Stimulated activated CD4-positive, alpha-beta T cell treated with anti-CD3 and anti-CD28 coated beads, Interleukin-15, amount 100 ng/mL, for 48 hours (primary cell): ENCODE data around the gene CEP104.

Experiments used
- DNase-seq, 2 donors: peaks; one replicate each; pipeline ENCODE4 v3.0.0-alpha.2; 2020; ENCODE audit warnings: low read depth in 2 of 2

Gene CEP104

GRCh38 chr1:3868464-3869006 is 11.5 kb upstream of the CEP104 start:
- DNase-seq = no peak

GRCh38 chr1:3865606-3866160 is 8.7 kb upstream of the CEP104 start:
- no peak for DNase-seq

- no peak for DNase-seq
These were observed 7.9 kb upstream of the CEP104 start for GRCh38 chr1:3864884-3865283.

- DNase-seq = no peak
These were observed 6.4 kb upstream of the CEP104 start for GRCh38 chr1:3863231-3863935.

- DNase-seq = no peak
These were observed 1.4 kb upstream of the CEP104 start for GRCh38 chr1:3858231-3858981.

- no peak for DNase-seq
These were observed 749 bp upstream of the CEP104 start for GRCh38 chr1:3857791-3858129.

GRCh38 chr1:3852711-3853485 is 4.1 kb downstream of the CEP104 start:
- no peak for DNase-seq

- no peak for DNase-seq
These were observed 4.9 kb downstream of the CEP104 start for GRCh38 chr1:3852091-3852490.

- no peak for DNase-seq
These were observed 5.7 kb downstream of the CEP104 start for GRCh38 chr1:3851292-3851691.

GRCh38 chr1:3850857-3851256 is 6.2 kb downstream of the CEP104 start:
- DNase-seq = no peak

GRCh38 chr1:3847081-3847480 is 9.9 kb downstream of the CEP104 start:
- DNase-seq = no peak

GRCh38 chr1:3846541-3846940 is 10.5 kb downstream of the CEP104 start:
- DNase-seq = no peak

- DNase-seq = no peak
These were observed 14.1 kb downstream of the CEP104 start for GRCh38 chr1:3842912-3843311.

- no peak for DNase-seq
These were observed 15.5 kb downstream of the CEP104 start for GRCh38 chr1:3841491-3841890.

GRCh38 chr1:3838788-3839187 is 18.2 kb downstream of the CEP104 start:
- no peak for DNase-seq

GRCh38 chr1:3837685-3838084 is 19.3 kb downstream of the CEP104 start:
- no peak for DNase-seq

GRCh38 chr1:3837200-3837599 is 19.8 kb downstream of the CEP104 start:
- no peak for DNase-seq

GRCh38 chr1:3836421-3836820 is 20.6 kb downstream of the CEP104 start:
- no peak for DNase-seq

GRCh38 chr1:3834701-3835100 is 22.3 kb downstream of the CEP104 start:
- DNase-seq = no peak

GRCh38 chr1:3831689-3832088 is 25.3 kb downstream of the CEP104 start:
- no peak for DNase-seq

GRCh38 chr1:3828391-3828790 is 28.6 kb downstream of the CEP104 start:
- no peak for DNase-seq

- no peak for DNase-seq
These were observed 29.2 kb downstream of the CEP104 start for GRCh38 chr1:3827813-3828307.
